Trophoblast cell (in vitro differentiated cells and primary cell): ENCODE measurements around the gene SPEG.
A peak's percentile ranks its signal among the peaks of the same experiment; 100 is the strongest.

Experiments used
- DNase-seq, 2 donors: peaks; one replicate each; pipeline ENCODE4 v3.0.0-alpha.2; 2016
- H2AFZ ChIP-seq: 2 replicates; pipeline ENCODE4 v1.6.1; 2013; ENCODE audit warnings: low read length, moderate library complexity, mild to moderate bottlenecking; ENCODE audit not compliant: insufficient read depth, poor library complexity
- H2AK5ac ChIP-seq: 2 replicates; pipeline ENCODE4 v1.6.1; 2013; ENCODE audit warnings: mild to moderate bottlenecking, low read length
- H2BK120ac ChIP-seq: 2 replicates; pipeline ENCODE4 v1.6.1; 2013; ENCODE audit warnings: low read length, mild to moderate bottlenecking, moderate library complexity; ENCODE audit not compliant: insufficient read depth, poor library complexity
- H2BK12ac ChIP-seq: 2 replicates; pipeline ENCODE4 v1.6.1; 2013; ENCODE audit warnings: mild to moderate bottlenecking, low read length, moderate library complexity
- H2BK5ac ChIP-seq: 2 replicates; pipeline ENCODE4 v1.6.1; 2013; ENCODE audit warnings: low read length, low read depth, moderate library complexity, mild to moderate bottlenecking; ENCODE audit not compliant: poor library complexity
- H3K14ac ChIP-seq: 2 replicates; pipeline ENCODE4 v1.6.1; 2013; ENCODE audit warnings: mild to moderate bottlenecking, low read length
- H3K18ac ChIP-seq: 2 replicates; pipeline ENCODE4 v1.6.1; 2013; ENCODE audit warnings: mild to moderate bottlenecking, low read length
- H3K23ac ChIP-seq: 2 replicates; pipeline ENCODE4 v1.6.1; 2013; ENCODE audit warnings: low read length
- H3K27ac ChIP-seq: 2 replicates; pipeline ENCODE4 v1.5.1; 2013; ENCODE audit warnings: low read depth, mild to moderate bottlenecking, inconsistent platforms, low read length, moderate library complexity
- H3K27me3 ChIP-seq: 2 replicates; pipeline ENCODE4 v1.6.1; 2013; ENCODE audit warnings: inconsistent platforms, mild to moderate bottlenecking, low read length, moderate library complexity; ENCODE audit not compliant: insufficient read depth
- H3K36me3 ChIP-seq, 2 experiments: 1 replicate in 1 of 2; 2 replicates in 1 of 2; pipeline ENCODE4 v1.6.1; 2013; ENCODE audit warnings: low read length in 2 of 2, mild to moderate bottlenecking in 2 of 2, moderate library complexity in 1 of 2; ENCODE audit not compliant: insufficient read depth in 2 of 2, control insufficient read depth in 1 of 2
- H3K4ac ChIP-seq: 2 replicates; pipeline ENCODE4 v1.6.1; 2013; ENCODE audit warnings: low read depth, mild to moderate bottlenecking, low read length, moderate library complexity
- H3K4me1 ChIP-seq, 2 experiments: 1 replicate in 1 of 2; 2 replicates in 1 of 2; pipeline ENCODE4 v1.6.1; 2013; ENCODE audit warnings: low read length in 2 of 2, mild to moderate bottlenecking in 2 of 2, moderate library complexity in 1 of 2; ENCODE audit not compliant: insufficient read depth in 2 of 2, control insufficient read depth in 1 of 2
- H3K4me2 ChIP-seq: 2 replicates; pipeline ENCODE4 v1.6.1; 2013; ENCODE audit warnings: inconsistent platforms, mild to moderate bottlenecking, low read length, moderate library complexity
- H3K4me3 ChIP-seq: 2 replicates; pipeline ENCODE4 v1.5.1; 2013; ENCODE audit warnings: mild to moderate bottlenecking, low read depth, low read length, inconsistent platforms
- H3K79me1 ChIP-seq: one replicate; pipeline ENCODE4 v1.6.1; 2013; ENCODE audit warnings: low read length
- H3K79me2 ChIP-seq: 2 replicates; pipeline ENCODE4 v1.6.1; 2013; ENCODE audit warnings: low read length, mild to moderate bottlenecking; ENCODE audit not compliant: control insufficient read depth, insufficient read depth, poor library complexity
- H3K9ac ChIP-seq: 2 replicates; pipeline ENCODE4 v1.6.1; 2013; ENCODE audit warnings: mild to moderate bottlenecking, low read length
- H3K9me3 ChIP-seq: 2 replicates; pipeline ENCODE4 v1.6.1; 2013; ENCODE audit warnings: low read depth, mild to moderate bottlenecking, control low read depth, inconsistent platforms, low read length; ENCODE audit not compliant: insufficient read depth
- H4K12ac ChIP-seq: 2 replicates; pipeline ENCODE4 v1.6.1; 2013; ENCODE audit warnings: low read depth, mild to moderate bottlenecking, low read length, moderate library complexity
- H4K8ac ChIP-seq: 2 replicates; pipeline ENCODE4 v1.6.1; 2013; ENCODE audit warnings: low read depth, mild to moderate bottlenecking, low read length, moderate library complexity
- H4K91ac ChIP-seq: one replicate; pipeline ENCODE4 v1.6.1; 2013; ENCODE audit warnings: low read depth, mild to moderate bottlenecking, low read length, moderate library complexity
- WGBS: extraction: QIAGEN DNeasy Blood & Tissue Kit; methylation state at CpG from one replicate; pipeline ENCODE4 v1.1.7; 2013; ENCODE audit warnings: missing lambda C conversion rate; ENCODE audit not compliant: insufficient read length, insufficient coverage; ENCODE audit errors: extremely low coverage; 5-methylcytosine and 5-hydroxymethylcytosine counted together

SPEG gene

DNA sequence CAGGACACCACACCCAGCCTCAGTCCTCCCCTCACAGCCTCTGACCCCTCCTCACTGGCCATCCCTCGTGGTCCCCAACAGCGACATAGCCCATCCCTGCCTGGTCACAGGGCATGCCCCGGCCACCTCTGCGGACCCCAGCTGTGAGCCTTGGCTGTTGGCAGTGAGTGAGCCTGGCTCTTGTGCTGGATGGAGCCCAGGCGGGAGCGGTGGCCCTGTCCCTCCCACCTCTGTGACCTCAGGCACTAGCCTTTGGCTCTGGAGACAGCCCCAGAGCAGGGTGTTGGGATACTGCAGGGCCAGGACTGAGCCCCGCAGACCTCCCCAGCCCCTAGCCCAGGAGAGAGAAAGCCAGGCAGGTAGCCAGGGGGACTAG, 8.6 kb upstream of the SPEG start:
- H3K79me2 ChIP-seq, result no peaks in the 10 kb centered on the region
- H3K27ac ChIP-seq, result no peak overlapping the region
- H3K4ac ChIP-seq, result no peak overlapping the region
- H2AFZ ChIP-seq, result no peak overlapping the region
- H2BK5ac ChIP-seq, result no peak overlapping the region
- H2AK5ac ChIP-seq, result no peak overlapping the region
- no peaks in the 10 kb centered on the region for H3K36me3 ChIP-seq
- WGBS, result no CpG with 5 or more reads among the region's 7 CpGs
- no peak for DNase-seq
- H3K4me2 ChIP-seq, result no peak overlapping the region
- no peak overlapping the region for H4K12ac ChIP-seq
- H3K14ac ChIP-seq, result no peak overlapping the region
- H3K79me1 ChIP-seq, result no peaks in the 10 kb centered on the region
- H4K8ac ChIP-seq, result no peak overlapping the region
- H3K23ac ChIP-seq, result no peak overlapping the region
- H3K4me3 ChIP-seq, result no peak overlapping the region
- H2BK12ac ChIP-seq, result no peak overlapping the region
- no peak overlapping the region for H2BK120ac ChIP-seq
- H4K91ac ChIP-seq, result no peak overlapping the region
- H3K27me3 ChIP-seq, result no peaks in the 10 kb centered on the region
- peaks cover 0 to 6% of the 10 kb centered on the region in 2 experiments for H3K4me1 ChIP-seq
- H3K9me3 ChIP-seq, result peaks cover 2% of the 10 kb centered on the region
- H3K18ac ChIP-seq, result no peak overlapping the region
- H3K9ac ChIP-seq, result no peak overlapping the region

DNA sequence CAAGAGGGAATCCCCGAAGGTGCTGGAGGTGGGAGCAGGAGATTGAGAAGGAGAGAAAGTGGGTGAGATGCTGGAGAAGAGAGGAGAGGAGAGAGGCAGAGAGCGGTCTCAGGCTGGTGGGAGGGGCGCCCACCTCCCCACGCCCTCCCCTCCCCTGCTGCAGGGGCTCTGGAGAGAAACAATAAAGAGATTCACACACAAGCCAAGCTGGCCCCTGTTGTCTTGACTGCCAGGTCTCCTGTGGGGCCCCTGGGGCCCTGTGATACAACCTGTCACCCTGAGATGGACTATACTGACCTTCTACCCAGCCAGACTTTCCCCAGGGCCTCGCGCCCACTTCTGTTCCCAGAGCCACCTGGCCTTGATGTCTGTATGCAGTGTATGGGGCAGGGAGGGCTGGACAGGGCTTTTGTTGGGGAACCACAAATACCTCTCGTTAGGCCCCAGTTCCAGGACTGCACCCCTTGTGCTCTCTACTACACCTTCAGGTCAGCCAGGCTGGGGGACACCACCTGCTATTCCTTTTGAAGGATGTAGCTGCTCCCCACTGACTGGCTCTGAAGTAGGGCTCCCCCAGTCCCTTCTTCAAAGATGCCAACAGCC, 8.0 kb upstream of the SPEG start:
- Histone ChIP-seq H3K4me2 (no peak overlapping the region), H3K27me3 (no peaks in the 10 kb centered on the region), H2AK5ac (no peak overlapping the region), H4K12ac (no peak overlapping the region), H3K79me2 (no peaks in the 10 kb centered on the region), H3K4ac (no peak overlapping the region), H3K9me3 (peaks cover 2% of the 10 kb centered on the region), H3K18ac (no peak overlapping the region), H4K91ac (no peak overlapping the region), H3K9ac (no peak overlapping the region), H3K27ac (no peak overlapping the region), H3K36me3 (no peaks in the 10 kb centered on the region), H3K23ac (no peak overlapping the region), H2BK120ac (no peak overlapping the region), H4K8ac (no peak overlapping the region), H3K79me1 (no peaks in the 10 kb centered on the region), H2AFZ (no peak overlapping the region), H2BK5ac (no peak overlapping the region), H3K4me1 (peaks cover 0 to 6% of the 10 kb centered on the region in 2 experiments), H3K4me3 (no peak overlapping the region), H2BK12ac (no peak overlapping the region), H3K14ac (no peak overlapping the region)
- DNase-seq, result no peak
- no CpG with 5 or more reads among the region's 7 CpGs for WGBS

DNA sequence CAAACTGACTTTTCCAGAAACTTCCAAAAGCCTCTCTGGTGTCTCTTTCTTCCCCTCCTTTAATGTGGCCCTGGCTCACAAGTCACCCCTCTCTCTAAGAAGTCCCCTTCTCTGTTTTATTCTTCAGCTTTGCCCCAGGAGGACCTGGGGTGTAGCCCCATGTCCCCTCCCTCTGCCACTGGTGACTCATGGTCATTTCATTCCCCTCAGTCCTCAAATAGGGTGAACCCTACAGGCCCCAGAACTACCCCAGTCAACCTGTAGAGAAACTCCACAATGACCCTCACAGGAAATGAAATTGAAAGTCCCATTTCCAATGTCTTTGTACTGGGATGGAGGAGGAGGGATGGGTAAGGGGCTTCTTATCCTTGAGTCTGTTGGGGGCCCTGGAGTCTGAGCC, 6.2 kb upstream of the SPEG start:
- Histone ChIP-seq H3K9ac (no peak overlapping the region), H3K4me3 (no peak overlapping the region), H3K14ac (no peak overlapping the region), H2BK5ac (no peak overlapping the region), H2AK5ac (no peak overlapping the region), H3K23ac (no peak overlapping the region), H2BK120ac (no peak overlapping the region), H3K4me1 (peaks cover 0 to 6% of the 10 kb centered on the region in 2 experiments), H3K79me1 (no peaks in the 10 kb centered on the region), H3K4me2 (no peak overlapping the region), H3K4ac (no peak overlapping the region), H4K91ac (no peak overlapping the region), H3K18ac (no peak overlapping the region), H3K36me3 (no peaks in the 10 kb centered on the region), H3K79me2 (no peaks in the 10 kb centered on the region), H3K27ac (no peak overlapping the region), H4K12ac (no peak overlapping the region), H2BK12ac (no peak overlapping the region), H2AFZ (no peak overlapping the region), H3K27me3 (no peaks in the 10 kb centered on the region), H3K9me3 (peaks cover 2% of the 10 kb centered on the region), H4K8ac (no peak overlapping the region)
- no peak for DNase-seq

DNA sequence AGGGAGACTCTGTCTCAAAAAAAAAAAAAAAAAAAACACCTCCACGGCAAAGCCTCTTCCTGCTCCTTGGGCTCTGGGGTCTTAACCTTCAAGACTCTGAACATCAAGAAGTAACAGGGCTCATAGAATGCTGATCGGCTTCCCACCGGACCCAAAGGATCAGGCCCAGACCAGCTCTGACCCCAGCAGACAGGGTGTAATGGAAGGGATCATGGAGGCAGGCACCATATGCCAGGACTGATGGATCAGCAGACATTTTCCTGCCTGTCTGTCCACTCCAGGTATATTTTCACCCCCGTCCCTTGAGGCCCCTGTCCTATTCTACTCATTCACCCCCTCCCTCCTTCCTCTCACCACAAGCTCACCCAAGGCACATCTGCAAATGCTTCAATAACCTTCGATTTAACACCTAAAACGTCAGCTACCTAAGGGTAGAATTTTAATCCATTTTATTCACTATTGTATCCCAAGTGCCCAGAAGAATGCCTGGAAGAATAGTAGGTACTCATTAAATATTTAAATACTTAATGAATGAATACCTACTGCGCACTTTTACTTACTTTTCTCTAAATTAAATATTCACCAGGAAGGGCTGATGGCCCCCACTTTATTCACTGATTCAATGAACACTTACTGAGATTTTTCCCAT, 4.6 kb upstream of the SPEG start:
- Histone ChIP-seq H3K79me2 (no peaks in the 10 kb centered on the region), H3K27ac (no peak overlapping the region), H2BK120ac (no peak overlapping the region), H3K4ac (no peak overlapping the region), H3K4me2 (no peak overlapping the region), H2AK5ac (no peak overlapping the region), H4K12ac (no peak overlapping the region), H3K14ac (no peak overlapping the region), H4K8ac (no peak overlapping the region), H3K4me1 (peaks cover under 1 to 11% of the 10 kb centered on the region in 2 experiments), H2AFZ (no peak overlapping the region), H3K27me3 (peaks cover 10% of the 10 kb centered on the region), H3K36me3 (no peaks in the 10 kb centered on the region), H3K23ac (no peak overlapping the region), H2BK5ac (no peak overlapping the region), H3K9me3 (peaks cover 2% of the 10 kb centered on the region), H2BK12ac (peak overlapping the region; percentile 43), H4K91ac (no peak overlapping the region), H3K9ac (no peak overlapping the region), H3K79me1 (no peaks in the 10 kb centered on the region), H3K4me3 (no peak overlapping the region), H3K18ac (no peak overlapping the region)
- no peak for DNase-seq
- WGBS, result no CpG with 5 or more reads among the region's 7 CpGs
